Mesodermal cell (in vitro differentiated cells): Measurements from ENCODE around the gene GDA.
"Not testable (repeated sequence)": the region's sequence is repeated elsewhere in the genome, so short reads cannot be mapped to it uniquely, and the experiment has no call there.

Experiments used
- H3K27ac ChIP-seq: 2 replicates; pipeline ENCODE4 v1.7.0; 2013; ENCODE audit warnings: mild to moderate bottlenecking, low read depth, low read length, moderate library complexity; ENCODE audit not compliant: severe bottlenecking
- H3K36me3 ChIP-seq: 2 replicates; pipeline ENCODE4 v1.7.1; 2013; ENCODE audit warnings: mild to moderate bottlenecking, low read length, moderate library complexity; ENCODE audit not compliant: control insufficient read depth, insufficient read depth
- H3K4me1 ChIP-seq: one replicate; pipeline ENCODE4 v1.7.1; 2013; ENCODE audit warnings: mild to moderate bottlenecking, low read length; ENCODE audit not compliant: insufficient read depth, control insufficient read depth, poor library complexity, severe bottlenecking
- H3K4me3 ChIP-seq: 2 replicates; pipeline ENCODE4 v1.7.0; 2013; ENCODE audit warnings: low read length, control low read depth, mild to moderate bottlenecking; ENCODE audit not compliant: insufficient read depth, poor library complexity, severe bottlenecking; ENCODE audit errors: extremely low read depth
- H3K9me3 ChIP-seq: 2 replicates; pipeline ENCODE4 v1.7.1; 2013; ENCODE audit warnings: mild to moderate bottlenecking, low read length, moderate library complexity; ENCODE audit not compliant: control insufficient read depth
- WGBS, 2 experiments: methylation state at CpG; one replicate each; pipeline ENCODE4 v1.1.5; 2013; ENCODE audit warnings: missing lambda C conversion rate in 2 of 2; ENCODE audit not compliant: insufficient coverage in 2 of 2; 5-methylcytosine and 5-hydroxymethylcytosine counted together

The GDA gene

GRCh38 chr9:72254901-72255545 is 105.8 kb downstream of the GDA start:
- Histone ChIP-seq H3K36me3 (no peaks in the 10 kb centered on the region), H3K4me1 (no peaks in the 10 kb centered on the region), H3K27ac (no peak overlapping the region), H3K9me3 (no peaks in the 10 kb centered on the region), H3K4me3 (no peak overlapping the region)
- 74 to 95% methylated on average over 2 of the region's 3 CpGs for WGBS, 2 experiments

- H3K9me3 ChIP-seq, result no peaks in the 10 kb centered on the region
- no peak overlapping the region for H3K27ac ChIP-seq
- WGBS, 2 experiments, result 80 to 100% methylated on average over 1 to 3 of the region's 4 CpGs
These were observed 106.3 kb downstream of the GDA start for GRCh38 chr9:72255569-72255968.

GRCh38 chr9:72256931-72257330 is 107.7 kb downstream of the GDA start:
- no peak overlapping the region for H3K27ac ChIP-seq
- H3K36me3 ChIP-seq, result no peaks in the 10 kb centered on the region
- H3K4me3 ChIP-seq, result no peak overlapping the region
- WGBS, 2 experiments, result 91 to 93% methylated on average over 5 to 6 of the region's 6 CpGs
- H3K9me3 ChIP-seq, result no peaks in the 10 kb centered on the region
- H3K4me1 ChIP-seq, result no peaks in the 10 kb centered on the region

More at GRCh38 chr9:72255569-72255968, 106.3 kb downstream of the GDA start:
- Histone ChIP-seq H3K4me1 (no peaks in the 10 kb centered on the region), H3K4me3 (no peak overlapping the region), H3K36me3 (no peaks in the 10 kb centered on the region)

- 90 to 92% methylated on average over 2 to 3 of the region's 3 CpGs for WGBS, 2 experiments
- Histone ChIP-seq H3K4me1 (no peaks in the 10 kb centered on the region), H3K36me3 (no peaks in the 10 kb centered on the region), H3K4me3 (no peak overlapping the region), H3K27ac (no peak overlapping the region), H3K9me3 (no peaks in the 10 kb centered on the region)
These were observed 108.6 kb downstream of the GDA start for GRCh38 chr9:72257814-72258213.

GRCh38 chr9:72262063-72262462 is 112.8 kb downstream of the GDA start:
- Histone ChIP-seq H3K9me3 (no peaks in the 10 kb centered on the region), H3K4me3 (no peak overlapping the region), H3K36me3 (no peaks in the 10 kb centered on the region), H3K27ac (no peak overlapping the region), H3K4me1 (no peaks in the 10 kb centered on the region)
- WGBS, 2 experiments, result 90% methylated on average over 2 of the region's 2 CpGs; no CpG with 5 or more reads in 1 of the 2 experiments

GRCh38 chr9:72263572-72263971 is 114.3 kb downstream of the GDA start:
- Histone ChIP-seq H3K4me3 (no peak overlapping the region), H3K4me1 (no peaks in the 10 kb centered on the region), H3K36me3 (no peaks in the 10 kb centered on the region), H3K9me3 (no peaks in the 10 kb centered on the region), H3K27ac (no peak overlapping the region)
- WGBS, 2 experiments, result no CpG with 5 or more reads among the region's 1 CpG

GRCh38 chr9:72268961-72269360 is 119.7 kb downstream of the GDA start:
- WGBS, 2 experiments, result 88% methylated on average over 3 of the region's 3 CpGs; no CpG with 5 or more reads in 1 of the 2 experiments
- Histone ChIP-seq H3K36me3 (no peaks in the 10 kb centered on the region), H3K4me1 (no peaks in the 10 kb centered on the region), H3K27ac (no peak overlapping the region), H3K9me3 (no peaks in the 10 kb centered on the region), H3K4me3 (no peak overlapping the region)

GRCh38 chr9:72270359-72270758 is 121.1 kb downstream of the GDA start:
- H3K4me1 ChIP-seq, H3K36me3 ChIP-seq, H3K9me3 ChIP-seq, H3K4me3 ChIP-seq, H3K27ac ChIP-seq: not testable (repeated sequence)
- WGBS, 2 experiments, result 100% methylated on average over 2 to 3 of the region's 3 CpGs

GRCh38 chr9:72271613-72272478 is 122.6 kb downstream of the GDA start:
- H3K9me3 ChIP-seq, result no peaks in the 10 kb centered on the region
- no peaks in the 10 kb centered on the region for H3K4me1 ChIP-seq
- WGBS, 2 experiments, result 29% methylated on average over 4 of the region's 9 CpGs; no CpG with 5 or more reads in 1 of the 2 experiments
- H3K36me3 ChIP-seq, result no peaks in the 10 kb centered on the region
- H3K4me3 ChIP-seq, result no peak overlapping the region
- H3K27ac ChIP-seq, result no peak overlapping the region

GRCh38 chr9:72274441-72274840 is 125.2 kb downstream of the GDA start:
- Histone ChIP-seq H3K9me3 (no peaks in the 10 kb centered on the region), H3K4me3 (no peak overlapping the region), H3K27ac (no peak overlapping the region), H3K4me1 (no peaks in the 10 kb centered on the region), H3K36me3 (no peaks in the 10 kb centered on the region)
- WGBS, 2 experiments, result 65 to 78% methylated on average over 3 of the region's 4 CpGs

- Histone ChIP-seq H3K4me3 (no peak overlapping the region), H3K4me1 (no peaks in the 10 kb centered on the region), H3K27ac (no peak overlapping the region), H3K36me3 (no peaks in the 10 kb centered on the region), H3K9me3 (no peaks in the 10 kb centered on the region)
- WGBS, 2 experiments, result 92 to 96% methylated on average over 2 to 3 of the region's 3 CpGs
These were observed 125.7 kb downstream of the GDA start for GRCh38 chr9:72274916-72275315.
